Stimulated activated naive CD8-positive, alpha-beta T cell treated with anti-CD3 and anti-CD28 coated beads, Interleukin-15, Interleukin-2, amounts not matched to agents 100 ng/mL and 50 ng/mL, for 24 hours (primary cell): Measurements from ENCODE around the gene OR52A1.
"Not testable (repeated sequence)": the region's sequence is repeated elsewhere in the genome, so short reads cannot be mapped to it uniquely, and the experiment has no call there.

Experiments
- H3K27ac Mint-ChIP-seq: one replicate; pipeline ENCODE4 v1.8.0; 2021; ENCODE audit warnings: mild to moderate bottlenecking, mixed read lengths
- H3K27me3 Mint-ChIP-seq: one replicate; pipeline ENCODE4 v1.8.0; 2021; ENCODE audit warnings: mixed read lengths
- H3K36me3 Mint-ChIP-seq: one replicate; pipeline ENCODE4 v1.8.0; 2021; ENCODE audit warnings: low read depth, mixed read lengths
- H3K4me1 Mint-ChIP-seq: one replicate; pipeline ENCODE4 v1.8.0; 2021; ENCODE audit warnings: low read depth, mixed read lengths
- H3K4me3 Mint-ChIP-seq: one replicate; pipeline ENCODE4 v1.8.0; 2021; ENCODE audit warnings: mild to moderate bottlenecking, mixed read lengths
- H3K9me3 Mint-ChIP-seq: one replicate; pipeline ENCODE4 v1.8.0; 2021; ENCODE audit warnings: mixed read lengths

The OR52A1 gene

DNA sequence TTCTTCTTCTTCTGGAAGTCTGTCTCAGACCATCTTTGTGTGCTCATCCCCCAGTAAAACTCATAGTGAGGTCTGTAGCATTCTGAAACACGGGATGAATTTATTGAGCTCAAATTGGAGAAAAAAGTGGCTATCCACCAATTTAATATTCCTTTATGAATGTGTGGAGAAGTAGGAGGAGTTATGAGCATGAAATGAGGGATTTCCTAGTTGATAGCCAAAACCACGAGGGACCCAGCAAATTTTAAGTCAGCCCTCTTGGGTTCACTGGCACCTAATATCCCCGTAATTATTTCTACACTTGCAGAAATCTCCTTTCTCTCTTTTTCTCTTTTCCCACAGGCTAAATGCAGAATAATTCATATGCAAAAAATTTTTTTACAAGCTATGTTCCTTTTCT is at the start of gene OR52A1:
OR52A1 (minus strand) TSS at position 101 of the 400 bp plus-strand sequence. CDS start 2,388 bp downstream, outside the sequence.
- Mint-ChIP-seq H3K27ac (no peak within 1 kb of the TSS), H3K9me3 (no peaks in the 10 kb centered on the region), H3K4me1 (no peaks in the 10 kb centered on the region)

DNA sequence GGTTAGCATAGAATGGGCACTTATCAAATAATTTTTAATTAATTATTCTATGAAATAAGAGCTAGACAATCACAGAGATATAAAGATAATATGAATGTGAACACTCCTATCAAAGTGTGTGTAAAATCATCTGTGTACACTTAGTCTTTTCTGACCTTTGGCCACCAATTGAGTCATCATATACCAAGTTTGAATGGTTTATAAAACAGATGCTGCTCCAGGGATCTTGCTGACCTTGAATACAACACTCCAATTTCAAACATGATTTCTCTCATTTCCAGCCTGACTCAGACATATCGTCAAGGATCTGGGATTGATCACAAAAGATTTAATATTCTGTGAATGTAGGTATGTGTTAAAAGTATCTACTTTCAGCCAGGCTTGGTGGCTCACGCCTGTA is 48.8 kb upstream of the OR52A1 start:
- Mint-ChIP-seq H3K27ac (no peak overlapping the region), H3K27me3 (peaks cover 5% of the 10 kb centered on the region), H3K36me3 (no peaks in the 10 kb centered on the region), H3K4me1 (no peaks in the 10 kb centered on the region), H3K9me3 (no peaks in the 10 kb centered on the region), H3K4me3 (no peak overlapping the region)

More for the DNA sequence above, at the start of gene OR52A1:
- H3K36me3 Mint-ChIP-seq, result no peaks in the 10 kb centered on the region
- H3K4me3 Mint-ChIP-seq, result no peak within 1 kb of the TSS
- H3K27me3 Mint-ChIP-seq, result no peaks in the 10 kb centered on the region

DNA sequence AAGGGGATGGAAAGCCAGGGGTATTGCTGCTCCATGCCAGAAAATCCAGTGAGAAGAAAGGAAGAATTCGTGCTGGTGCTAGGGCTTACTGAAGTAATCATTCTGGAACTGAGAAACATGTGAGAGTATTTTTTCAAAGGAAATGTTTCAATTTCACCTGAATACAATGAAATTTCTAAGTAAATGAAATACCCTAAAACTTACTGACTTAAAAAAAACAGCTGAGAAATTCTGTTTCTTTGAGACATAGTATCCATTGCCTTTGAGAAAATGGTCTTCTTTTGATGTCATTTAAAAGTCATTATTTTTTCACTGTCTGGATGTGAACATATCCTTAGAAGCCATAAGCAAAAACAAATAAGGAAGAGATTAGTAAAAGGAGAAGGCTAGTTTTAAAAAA is 46.0 kb upstream of the OR52A1 start, which contains the start of gene OR51V1:
OR51V1 (minus strand) TSS at position 101 of the 400 bp plus-strand sequence; CDS start at position 101, 0 bp downstream.
- Mint-ChIP-seq H3K36me3 (no peaks in the 10 kb centered on the region), H3K9me3 (no peaks in the 10 kb centered on the region), H3K27me3 (peaks cover 5% of the 10 kb centered on the region), H3K4me1 (no peaks in the 10 kb centered on the region), H3K27ac (no peak within 1 kb of the TSS), H3K4me3 (no peak within 1 kb of the TSS)

DNA sequence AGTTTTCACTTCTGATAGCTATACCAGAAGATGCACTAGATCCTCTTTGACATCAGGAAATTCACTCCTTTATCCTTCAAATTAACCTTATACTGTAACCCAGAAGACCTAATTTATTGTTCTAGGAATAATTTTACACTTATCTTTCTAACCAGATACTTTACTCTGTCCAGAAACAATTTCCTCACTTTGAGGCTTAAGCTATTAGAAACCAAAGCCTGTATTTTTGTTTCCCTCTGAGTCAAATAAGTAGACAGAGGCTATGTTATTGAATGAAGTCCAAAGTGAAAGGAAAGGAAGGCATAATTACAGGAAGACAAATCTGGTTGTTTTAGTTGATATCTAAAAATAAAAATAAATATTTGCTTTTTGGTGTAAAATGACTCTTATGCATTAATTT is 43.7 kb upstream of the OR52A1 start:
- no peak overlapping the region for H3K4me3 Mint-ChIP-seq
- H3K9me3 Mint-ChIP-seq, result peaks cover 4% of the 10 kb centered on the region
- peaks cover 5% of the 10 kb centered on the region for H3K27me3 Mint-ChIP-seq
- no peaks in the 10 kb centered on the region for H3K36me3 Mint-ChIP-seq
- no peaks in the 10 kb centered on the region for H3K4me1 Mint-ChIP-seq
- H3K27ac Mint-ChIP-seq, result no peak overlapping the region

DNA sequence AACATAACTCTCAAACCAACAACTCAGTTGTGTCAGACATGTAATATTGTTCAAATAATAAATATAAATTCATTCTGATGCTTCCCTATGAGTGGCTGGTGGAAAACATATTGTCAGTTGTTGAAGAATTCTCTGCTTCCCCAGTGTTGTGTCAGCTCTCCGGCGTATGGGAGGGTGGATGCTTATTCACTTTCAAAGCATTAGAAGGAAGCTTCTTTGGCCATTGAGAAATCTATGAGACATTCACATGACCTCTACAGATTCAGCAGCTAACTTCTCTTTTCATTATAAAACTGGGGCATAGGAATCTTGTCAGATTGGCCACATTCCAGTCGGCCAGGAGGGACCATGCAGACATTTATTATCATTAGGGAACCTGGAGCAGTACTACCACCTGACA is 43.0 kb upstream of the OR52A1 start:
- H3K27me3 Mint-ChIP-seq, result peaks cover 5% of the 10 kb centered on the region
- H3K9me3 Mint-ChIP-seq, result peaks cover 10% of the 10 kb centered on the region
- no peak overlapping the region for H3K27ac Mint-ChIP-seq
- H3K36me3 Mint-ChIP-seq, result no peaks in the 10 kb centered on the region
- H3K4me1 Mint-ChIP-seq, result no peaks in the 10 kb centered on the region
- no peak overlapping the region for H3K4me3 Mint-ChIP-seq

DNA sequence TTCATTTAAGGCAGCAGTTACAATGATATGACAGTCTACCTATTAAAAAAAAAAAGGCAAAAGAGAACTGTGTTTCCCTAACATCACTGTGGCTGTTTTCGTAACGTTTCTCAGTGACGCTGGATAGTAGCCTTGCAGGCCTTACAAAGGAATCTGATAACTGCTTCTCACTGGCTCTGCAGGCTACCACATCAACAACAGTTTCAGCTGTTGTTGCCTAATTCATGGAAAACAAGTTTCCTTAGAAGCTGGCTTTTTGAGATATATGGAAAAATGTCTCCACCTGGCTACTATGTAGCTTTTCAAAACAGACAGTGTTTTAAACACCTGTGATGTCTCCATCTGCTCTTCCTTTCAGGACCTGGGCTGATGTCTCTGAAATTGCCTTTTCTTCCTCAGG is 42.2 kb upstream of the OR52A1 start:
- Mint-ChIP-seq H3K27me3 (peaks cover 5% of the 10 kb centered on the region), H3K4me1 (no peaks in the 10 kb centered on the region), H3K9me3 (peaks cover 11% of the 10 kb centered on the region), H3K27ac (no peak overlapping the region), H3K4me3 (no peak overlapping the region), H3K36me3 (no peaks in the 10 kb centered on the region)

DNA sequence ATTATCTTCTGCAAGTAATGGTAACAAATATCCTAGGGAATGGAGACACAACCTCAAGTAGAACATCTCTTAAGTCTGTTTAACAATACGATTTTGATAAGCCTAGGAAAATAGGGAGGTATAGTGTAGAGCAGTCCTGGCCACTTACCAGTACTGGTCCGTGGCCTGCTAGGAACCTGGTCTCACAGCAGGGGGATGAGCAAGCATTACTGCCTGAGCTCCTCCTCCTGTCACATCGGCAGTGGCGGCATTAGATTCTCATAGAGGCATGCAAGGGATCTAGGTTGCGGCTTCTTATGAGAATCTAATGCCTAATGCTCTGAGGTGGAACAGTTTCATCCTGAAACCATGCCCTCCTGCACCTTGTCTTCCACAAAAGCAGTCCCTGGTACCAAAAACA is 41.5 kb upstream of the OR52A1 start:
- H3K36me3 Mint-ChIP-seq, result no peaks in the 10 kb centered on the region
- peaks cover 5% of the 10 kb centered on the region for H3K27me3 Mint-ChIP-seq
- no peak overlapping the region for H3K4me3 Mint-ChIP-seq
- no peaks in the 10 kb centered on the region for H3K4me1 Mint-ChIP-seq
- no peak overlapping the region for H3K27ac Mint-ChIP-seq
- H3K9me3 Mint-ChIP-seq, result peaks cover 11% of the 10 kb centered on the region

DNA sequence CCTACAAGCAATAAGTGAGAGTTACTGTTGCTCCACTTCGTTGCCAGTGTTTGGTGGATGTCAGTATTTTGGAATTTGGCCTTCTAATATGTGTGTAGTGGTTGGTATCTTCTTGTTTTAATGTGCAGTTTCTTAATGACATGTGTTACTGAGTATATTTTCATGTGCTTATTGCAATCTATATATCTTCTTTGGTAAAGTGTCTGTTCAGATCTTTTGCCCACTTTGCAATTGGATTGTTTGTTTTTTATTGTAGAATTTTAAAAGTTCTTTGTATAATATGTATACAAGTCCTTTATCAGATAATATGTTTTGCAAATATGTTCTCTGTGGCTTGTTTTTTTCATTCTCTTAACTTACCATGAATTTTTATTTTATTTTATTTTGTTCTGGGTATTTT is 38.2 kb upstream of the OR52A1 start:
- Mint-ChIP-seq H3K4me3 (no peak overlapping the region), H3K27me3 (no peaks in the 10 kb centered on the region), H3K27ac (no peak overlapping the region), H3K4me1 (no peaks in the 10 kb centered on the region), H3K36me3 (no peaks in the 10 kb centered on the region), H3K9me3 (peaks cover 17% of the 10 kb centered on the region)

DNA sequence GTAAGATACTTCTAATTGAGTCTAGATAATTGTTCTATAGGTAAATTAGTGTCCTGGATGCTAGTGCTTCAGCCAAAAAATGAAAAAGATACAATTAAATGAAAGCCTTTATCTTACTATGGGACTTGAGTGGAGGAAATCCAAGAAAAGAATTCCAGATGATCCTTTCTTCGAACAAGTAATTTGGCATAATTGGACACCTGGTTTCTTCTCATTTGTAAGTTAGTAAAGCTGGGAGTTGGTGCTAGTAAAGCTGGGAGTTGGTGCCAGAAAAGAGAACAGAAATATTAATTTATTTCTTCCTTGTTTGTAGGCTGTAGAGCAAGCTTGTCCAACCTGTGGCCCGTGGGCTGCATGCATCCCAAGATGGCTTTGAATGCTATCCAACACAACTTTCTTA is 33.6 kb upstream of the OR52A1 start:
- Mint-ChIP-seq H3K27me3 (peaks cover 1% of the 10 kb centered on the region), H3K27ac (no peak overlapping the region), H3K4me1 (no peaks in the 10 kb centered on the region), H3K9me3 (peaks cover 12% of the 10 kb centered on the region), H3K36me3 (no peaks in the 10 kb centered on the region), H3K4me3 (no peak overlapping the region)

DNA sequence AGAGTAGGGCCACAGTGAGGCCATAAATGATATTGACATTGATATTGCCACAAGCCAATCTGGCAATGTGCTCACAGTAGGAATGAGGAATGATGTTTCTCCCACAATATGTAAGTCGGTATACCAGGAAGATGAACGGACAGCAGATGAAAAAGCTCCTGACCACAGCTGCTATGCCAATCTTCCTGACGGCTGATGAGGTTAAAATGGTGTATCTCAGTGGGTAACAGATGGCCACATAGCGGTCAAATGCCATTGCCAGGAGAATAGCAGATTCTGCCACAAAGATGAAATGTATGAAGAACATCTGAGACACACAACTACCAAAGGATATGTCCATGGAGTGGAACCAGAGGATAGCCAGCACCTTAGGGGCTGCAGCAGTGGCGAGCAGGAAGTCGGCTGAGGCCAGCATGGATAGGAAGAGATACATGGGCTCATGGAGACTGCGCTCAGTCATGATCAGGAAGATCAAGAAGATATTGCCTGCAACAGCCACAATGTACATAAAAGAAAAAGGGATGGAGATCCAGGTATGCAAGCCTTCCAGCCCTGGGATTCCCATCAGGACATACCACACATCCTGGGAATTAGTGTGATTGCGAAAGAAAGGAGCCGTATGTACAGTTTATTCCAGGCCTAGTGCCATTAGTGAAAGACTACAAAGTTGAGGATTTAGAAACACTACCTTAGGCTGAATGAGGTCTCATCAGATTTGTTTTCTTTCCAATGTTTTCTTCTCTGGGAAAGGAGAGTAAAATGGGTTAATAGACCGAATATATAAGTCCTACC is 23.7 kb upstream of the OR52A1 start:
- no peaks in the 10 kb centered on the region for H3K36me3 Mint-ChIP-seq
- H3K4me1 Mint-ChIP-seq, result no peaks in the 10 kb centered on the region
- no peak overlapping the region for H3K4me3 Mint-ChIP-seq
- peaks cover 2% of the 10 kb centered on the region for H3K27me3 Mint-ChIP-seq
- H3K27ac Mint-ChIP-seq, result no peak overlapping the region
- H3K9me3 Mint-ChIP-seq, result no peaks in the 10 kb centered on the region

DNA sequence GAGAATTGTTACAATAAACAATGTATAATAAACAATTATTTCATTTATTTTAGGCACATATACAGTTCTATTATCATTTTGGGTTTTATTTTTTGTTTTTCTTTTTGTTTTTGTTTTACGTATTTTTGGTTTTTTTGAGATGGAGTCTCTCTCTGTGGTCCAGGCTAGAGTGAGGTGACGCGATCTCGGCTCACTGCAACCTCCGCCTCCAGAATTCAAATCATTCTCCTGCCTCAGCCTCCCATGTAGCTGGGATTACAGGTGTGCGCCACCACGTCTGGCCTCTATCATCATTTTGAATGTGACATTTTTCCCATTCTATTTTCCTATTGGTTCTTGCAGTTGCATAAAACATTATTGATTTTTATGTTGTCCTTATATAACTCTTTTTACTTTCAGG is 20.4 kb upstream of the OR52A1 start:
- Mint-ChIP-seq H3K27ac (no peak overlapping the region), H3K27me3 (no peaks in the 10 kb centered on the region), H3K36me3 (no peaks in the 10 kb centered on the region), H3K4me3 (no peak overlapping the region), H3K9me3 (no peaks in the 10 kb centered on the region), H3K4me1 (no peaks in the 10 kb centered on the region)

DNA sequence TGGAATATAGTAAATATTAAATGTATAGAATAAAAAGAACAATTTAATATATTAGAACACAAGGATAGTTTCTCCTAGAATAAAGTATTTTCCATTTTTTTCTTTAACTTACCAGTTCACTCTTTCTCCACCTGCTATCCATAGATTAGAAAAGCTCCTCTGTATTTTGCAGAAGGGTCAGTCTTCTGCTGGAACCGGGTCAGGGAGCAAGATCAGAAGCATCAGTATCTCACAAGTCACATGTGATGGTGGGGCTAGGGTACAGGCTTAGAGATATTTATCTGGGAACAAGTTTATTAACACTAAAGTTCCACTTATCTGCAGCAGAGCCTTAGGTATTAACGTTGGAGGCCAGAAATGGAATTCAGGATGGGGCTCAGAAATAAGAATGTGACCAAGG is 17.3 kb upstream of the OR52A1 start:
- Mint-ChIP-seq H3K4me3 (no peak overlapping the region), H3K27ac (no peak overlapping the region), H3K27me3 (no peaks in the 10 kb centered on the region), H3K9me3 (no peaks in the 10 kb centered on the region), H3K36me3 (no peaks in the 10 kb centered on the region), H3K4me1 (no peaks in the 10 kb centered on the region)

DNA sequence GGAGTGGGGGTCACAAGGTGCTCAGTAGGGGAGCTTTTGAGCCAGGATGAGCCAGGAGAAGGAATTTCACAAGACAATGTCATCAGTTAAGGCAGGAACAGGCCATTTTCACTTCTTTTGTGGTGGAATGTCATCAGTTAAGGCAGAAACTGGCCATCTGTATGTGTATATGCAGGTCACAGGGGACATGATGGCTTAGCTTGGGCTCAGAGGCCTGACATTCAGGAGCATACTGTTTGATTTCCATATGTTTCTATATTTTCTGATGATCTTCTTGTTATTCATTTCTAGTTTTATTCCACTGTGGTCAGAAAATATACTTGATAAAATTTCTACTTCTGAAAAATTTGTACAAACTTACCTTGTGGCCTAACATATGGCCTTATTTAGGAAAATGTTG is 11.3 kb upstream of the OR52A1 start:
- H3K4me1 Mint-ChIP-seq, H3K4me3 Mint-ChIP-seq, H3K27ac Mint-ChIP-seq, H3K9me3 Mint-ChIP-seq, H3K36me3 Mint-ChIP-seq, H3K27me3 Mint-ChIP-seq: not testable (repeated sequence)

DNA sequence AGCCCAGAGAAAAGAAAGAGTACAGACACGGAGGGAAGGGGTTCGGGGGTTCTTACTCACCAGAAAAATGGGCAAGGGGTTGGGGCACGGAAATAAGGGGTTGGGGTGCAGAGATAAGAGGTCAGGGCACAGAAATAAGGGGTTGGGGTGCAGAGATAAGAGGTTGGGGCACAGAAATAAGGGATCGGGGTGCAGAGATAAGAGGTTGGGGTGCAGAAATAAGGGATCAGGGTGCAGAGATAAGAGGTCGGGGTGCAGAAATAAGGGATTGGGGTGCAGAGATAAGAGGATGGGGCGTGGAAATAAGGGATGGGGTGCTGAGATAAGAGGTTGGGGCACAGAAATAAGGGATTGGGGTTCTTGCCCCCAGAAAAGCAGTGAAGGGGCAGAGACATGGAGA is 10.2 kb upstream of the OR52A1 start:
- not testable (repeated sequence) for H3K27me3 Mint-ChIP-seq, H3K27ac Mint-ChIP-seq, H3K4me3 Mint-ChIP-seq, H3K9me3 Mint-ChIP-seq, H3K4me1 Mint-ChIP-seq, H3K36me3 Mint-ChIP-seq

DNA sequence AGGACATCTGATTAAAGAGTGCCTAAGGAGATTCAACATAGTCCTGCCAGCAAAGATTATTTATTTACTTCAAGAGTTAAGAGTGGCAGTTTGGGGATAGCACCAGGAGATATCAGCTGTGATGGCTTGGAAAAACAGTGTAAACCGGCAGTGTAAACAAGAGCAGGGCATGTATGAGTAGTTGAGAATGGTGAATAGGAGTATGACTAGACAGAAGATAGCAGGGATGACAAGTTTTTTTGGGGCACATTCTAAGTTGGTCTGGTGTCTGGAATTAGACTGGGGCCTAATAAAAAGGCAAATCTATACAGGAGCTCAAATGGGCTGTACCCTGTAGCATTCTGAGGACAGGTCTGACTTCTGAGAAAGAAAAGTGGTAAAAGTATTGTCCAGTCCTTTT is 6.5 kb upstream of the OR52A1 start:
- H3K27ac Mint-ChIP-seq, H3K9me3 Mint-ChIP-seq, H3K27me3 Mint-ChIP-seq, H3K36me3 Mint-ChIP-seq, H3K4me3 Mint-ChIP-seq, H3K4me1 Mint-ChIP-seq: not testable (repeated sequence)

DNA sequence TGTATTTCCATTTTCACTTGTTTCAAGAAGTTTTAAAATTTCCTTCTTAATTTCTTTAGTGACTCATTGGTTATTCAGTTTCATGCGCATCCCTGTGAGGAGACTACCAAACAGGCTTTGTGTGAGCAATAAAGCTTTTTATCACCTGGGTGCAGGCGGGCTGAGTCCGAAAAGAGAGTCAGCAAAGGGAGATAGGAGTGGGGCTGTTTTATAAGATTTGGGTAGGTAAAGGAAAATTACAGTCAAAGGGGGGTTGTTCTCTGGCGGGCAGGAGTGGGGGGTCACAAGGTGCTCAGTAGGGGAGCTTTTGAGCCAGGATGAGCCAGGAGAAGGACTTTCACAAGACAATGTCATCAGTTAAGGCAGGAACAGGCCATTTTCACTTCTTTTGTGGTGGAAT is 5.7 kb upstream of the OR52A1 start:
- H3K9me3 Mint-ChIP-seq, H3K4me3 Mint-ChIP-seq, H3K27me3 Mint-ChIP-seq, H3K27ac Mint-ChIP-seq, H3K4me1 Mint-ChIP-seq, H3K36me3 Mint-ChIP-seq: not testable (repeated sequence)
